HepG2 (cell line): Measurements from ENCODE around the gene ABHD1. TPM values are rescaled to one million over a fixed set of nuclear protein-coding genes. Genes with fewer than 3 reads are reported as not detected.
A peak's percentile ranks its signal among the peaks of the same experiment; 100 is the strongest.

ENCODE experiments used
- ATF3 ChIP-seq: sonication (generic); formaldehyde crosslinking; IDR thresholded peaks from 2 replicates; pipeline ENCODE4 v1.4.0; 2020; ENCODE audit warnings: missing genetic modification reagents
- ATF5 ChIP-seq: sonication (generic); formaldehyde crosslinking; IDR thresholded peaks from 2 replicates; pipeline ENCODE4 v1.4.0; 2020; ENCODE audit warnings: mild to moderate bottlenecking, low read depth, missing genetic modification reagents
- EHMT2 ChIP-seq: fragments of 200-600 bp; sonication (generic); IDR thresholded peaks from 2 replicates; pipeline ENCODE4 v1.7.0; 2017; ENCODE audit warnings: antibody characterized with exemption, low read depth, low read length, borderline replicate concordance
- FLYWCH1 ChIP-seq: sonication (generic); formaldehyde crosslinking; IDR thresholded peaks from 2 replicates; pipeline ENCODE4 v1.8.1; 2023; ENCODE audit warnings: mild to moderate bottlenecking, missing genetic modification reagents
- HIVEP1 ChIP-seq: sonication (generic); formaldehyde crosslinking; IDR thresholded peaks from 2 replicates; pipeline ENCODE4 v1.4.0; 2020; ENCODE audit warnings: mild to moderate bottlenecking, missing genetic modification reagents
- KAT2B ChIP-seq: fragments of 150-350 bp; IDR thresholded peaks from 2 replicates; pipeline ENCODE4 v1.6.1; 2014; ENCODE audit warnings: low read depth, low read length, borderline replicate concordance
- KDM5B ChIP-seq: sonication (generic); formaldehyde crosslinking; IDR thresholded peaks from 2 replicates; pipeline ENCODE4 v1.4.0; 2020; ENCODE audit warnings: missing genetic modification reagents, mild to moderate bottlenecking, borderline replicate concordance
- PPARG ChIP-seq: conservative IDR thresholded peaks from 2 replicates; pipeline ENCODE4 v1.6.1; 2016; ENCODE audit warnings: missing biosample characterization, missing genetic modification reagents
- TCF12 ChIP-seq, 2 experiments: fragments of 450-650 bp in 1 of 2; sonication (generic) in 1 of 2; formaldehyde crosslinking in 1 of 2; IDR thresholded peaks; 2 replicates each; pipeline versions ENCODE4 v1.6.1 to v1.8.0; 2017 to 2022; ENCODE audit warnings: antibody characterized with exemption in 1 of 2, mild to moderate bottlenecking in 1 of 2, missing genetic modification reagents in 1 of 2, moderate library complexity in 1 of 2
- THRA ChIP-seq: sonication (generic); formaldehyde crosslinking; IDR thresholded peaks from 2 replicates; pipeline ENCODE4 v1.4.0; 2020; ENCODE audit warnings: missing genetic modification reagents, borderline replicate concordance
- ZBTB38 ChIP-seq: sonication (generic); formaldehyde crosslinking; IDR thresholded peaks from 2 replicates; pipeline ENCODE4 v1.5.1; 2020; ENCODE audit warnings: mild to moderate bottlenecking, missing genetic modification reagents
- ZBTB7A ChIP-seq: sonication (generic); formaldehyde crosslinking; IDR thresholded peaks from 2 replicates; pipeline ENCODE4 v1.8.0; 2022; ENCODE audit warnings: mild to moderate bottlenecking, missing genetic modification reagents
- ZFYVE20 ChIP-seq: sonication (generic); formaldehyde crosslinking; IDR thresholded peaks from 2 replicates; pipeline ENCODE4 v1.8.0; 2023; ENCODE audit warnings: low read depth, mild to moderate bottlenecking, moderate library complexity, missing genetic modification reagents, borderline replicate concordance
- ZNF292 ChIP-seq: sonication (generic); formaldehyde crosslinking; IDR thresholded peaks from 2 replicates; pipeline ENCODE4 v1.8.1; 2022; ENCODE audit warnings: mild to moderate bottlenecking, low read depth, missing genetic modification reagents, borderline replicate concordance
- ZNF503 ChIP-seq: sonication (generic); formaldehyde crosslinking; IDR thresholded peaks from 2 replicates; pipeline ENCODE4 v1.4.0; 2020; ENCODE audit warnings: missing genetic modification reagents
- ZNF563 ChIP-seq: sonication (generic); formaldehyde crosslinking; IDR thresholded peaks from 2 replicates; pipeline ENCODE4 v1.8.0; 2022; ENCODE audit warnings: mild to moderate bottlenecking, moderate library complexity, missing genetic modification reagents
- ZNF564 ChIP-seq: sonication (generic); formaldehyde crosslinking; IDR thresholded peaks from 2 replicates; pipeline ENCODE4 v1.8.1; 2023; ENCODE audit warnings: mild to moderate bottlenecking, missing genetic modification reagents
- ZNF597 ChIP-seq: sonication (generic); formaldehyde crosslinking; IDR thresholded peaks from 2 replicates; pipeline ENCODE4 v1.5.0; 2020; ENCODE audit warnings: missing genetic modification reagents
- ZNF614 ChIP-seq: IDR thresholded peaks from 2 replicates; pipeline ENCODE4 v1.6.1; 2018; ENCODE audit warnings: missing biosample characterization, missing genetic modification reagents, inconsistent platforms, borderline replicate concordance
- ZNF619 ChIP-seq: sonication (generic); formaldehyde crosslinking; IDR thresholded peaks from 2 replicates; pipeline ENCODE4 v1.4.0; 2020; ENCODE audit warnings: mild to moderate bottlenecking, missing genetic modification reagents
- ZNF7 ChIP-seq: IDR thresholded peaks from 2 replicates; pipeline ENCODE4 v1.6.1; 2016; ENCODE audit warnings: missing biosample characterization, missing genetic modification reagents
- ZNF709 ChIP-seq: sonication (generic); formaldehyde crosslinking; IDR thresholded peaks from 2 replicates; pipeline ENCODE4 v1.5.0; 2020; ENCODE audit warnings: mild to moderate bottlenecking, missing genetic modification reagents
- ZNF747 ChIP-seq: sonication (generic); formaldehyde crosslinking; IDR thresholded peaks from 2 replicates; pipeline ENCODE4 v1.8.1; 2023; ENCODE audit warnings: missing genetic modification reagents, mild to moderate bottlenecking, borderline replicate concordance
- ZNF891 ChIP-seq: sonication (generic); formaldehyde crosslinking; IDR thresholded peaks from 2 replicates; pipeline ENCODE4 v1.5.0; 2020; ENCODE audit warnings: mild to moderate bottlenecking, missing genetic modification reagents
- polyA plus RNA-seq, 8 experiments: library from polyadenylated mRNA; depleted of rRNA in 3 of 8; stranded (reverse) in 7 of 8; unstranded in 1 of 8; fragments of >200 nt; fragmentation: Illumina TruSeq in 4 of 8; extraction: Trizol in 4 of 8; gene quantifications; 2 replicates each; pipeline versions ENCODE4 v1.2.1 to v1.2.3, GENCODE V29; 2011 to 2016; ENCODE audit warnings: low read depth in 4 of 8, missing spikeins in 1 of 8, mixed read lengths in 1 of 8; ENCODE audit not compliant: insufficient read depth in 1 of 8
- total RNA-seq, 5 experiments: library from RNA; depleted of rRNA; stranded (reverse); fragments of >200 nt; fragmentation: Illumina TruSeq; extraction: Trizol; gene quantifications; 2 replicates each; pipeline ENCODE4 v1.2.3, GENCODE V29; 2016; ENCODE audit warnings: low read depth in 1 of 5

ABHD1 gene
- total and polyA plus RNA-seq, 2 of the 13 experiments (the other 11 are each of a cell fraction or from before 2014, with no cell fraction given): 0.04 to 0.81 TPM

- peak; percentile 59; the same call in 1 of the 2 replicates for TF ChIP-seq ZNF563 (CRISPR knock-in tag)
- TF ChIP-seq ZNF597: no peak
- TF ChIP-seq ZNF747 (CRISPR knock-in tag): no peak
- no peak for TF ChIP-seq ATF5
- TF ChIP-seq ZFYVE20: no peak
- TF ChIP-seq KAT2B: no peak
- TF ChIP-seq ZNF614 (CRISPR knock-in tag): no peak
- no peak for TF ChIP-seq ZNF503 (CRISPR knock-in tag)
- no peak for TF ChIP-seq TCF12 (IDR thresholded peaks at IDR 0.05)
- TF ChIP-seq TCF12 (CRISPR knock-in tag; IDR thresholded peaks at IDR 0.05): 0 out of 2 replicates have a peak, but pooled peaks have one; percentile 41
- TF ChIP-seq ZBTB38 (CRISPR knock-in tag): peak; percentile 82
- TF ChIP-seq ZNF709: 0 out of 2 replicates have a peak, but pooled peaks have one; percentile 26
- TF ChIP-seq ZNF564 (CRISPR knock-in tag): no peak
- 0 out of 2 replicates have a peak, but pooled peaks have one; percentile 33 for TF ChIP-seq ZNF891 (CRISPR knock-in tag)
- no peak for TF ChIP-seq ATF3 (CRISPR knock-in tag)
- no peak for TF ChIP-seq HIVEP1 (CRISPR knock-in tag)
- TF ChIP-seq ZNF619: no peak
- peak; percentile 51; the same call in 1 of the 2 replicates for TF ChIP-seq KDM5B (CRISPR knock-in tag)
- TF ChIP-seq THRA: no peak
- 0 out of 2 replicates have a peak, but pooled peaks have one; percentile 24 for TF ChIP-seq ZBTB7A
- no peak for TF ChIP-seq PPARG (CRISPR knock-in tag)
- 0 out of 2 replicates have a peak, but pooled peaks have one; percentile 27 for TF ChIP-seq ZNF292 (CRISPR knock-in tag)
- no peak for TF ChIP-seq FLYWCH1 (CRISPR knock-in tag)
- no peak for TF ChIP-seq EHMT2
- no peak for TF ChIP-seq ZNF7
Observed at GRCh38 chr2:27149570-27150405, 26.2 kb downstream of the ABHD1 start (continued).
